ENCODE data around the gene PPP1R3F.

The PPP1R3F gene

DNA sequence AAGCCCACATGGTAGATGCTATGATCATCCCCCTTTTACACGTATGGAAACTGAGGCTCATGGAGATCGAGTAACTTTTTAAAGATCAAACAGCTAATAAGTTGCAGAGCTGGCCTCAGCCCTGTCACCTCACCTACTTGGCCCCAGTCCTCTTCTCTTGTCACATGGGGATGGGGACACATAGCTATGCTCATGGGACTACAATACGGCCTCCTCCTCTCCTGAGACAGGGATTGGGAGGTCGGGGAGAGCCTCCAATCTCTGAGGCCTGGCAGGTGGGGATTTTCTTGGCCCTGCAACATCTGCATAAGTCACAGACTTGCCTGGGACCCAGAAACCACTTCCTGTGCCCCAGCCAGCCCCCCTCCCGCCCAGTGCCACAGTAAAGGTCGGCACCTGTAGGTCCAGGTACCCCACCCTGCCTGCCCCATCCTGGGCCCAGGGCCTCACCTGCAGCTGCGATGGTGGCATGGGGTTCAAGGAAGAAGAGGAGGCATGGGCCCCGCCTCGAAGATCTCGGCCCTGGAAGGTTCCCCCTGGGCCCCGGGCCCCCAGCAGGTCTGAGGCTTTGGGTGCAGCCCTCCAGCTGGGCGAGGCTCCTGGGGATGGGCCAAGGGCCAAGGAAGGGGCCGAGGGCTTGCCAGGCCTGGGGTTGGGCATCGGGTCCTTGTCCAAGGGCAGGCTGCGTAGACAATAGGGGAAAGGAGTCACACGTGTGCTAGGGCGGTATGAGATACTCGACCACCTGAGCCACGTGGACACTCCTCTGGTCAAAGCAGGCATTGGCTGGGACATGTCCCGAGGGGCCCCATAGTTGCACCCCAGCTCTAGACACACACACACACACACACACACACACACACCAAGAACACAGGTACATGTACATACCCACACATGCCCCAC is 11.5 kb upstream of the PPP1R3F start:
- DNase-seq (ENCODE audit: low spot score), result no peak
- H3K27ac ChIP-seq (ENCODE audit: poor library complexity, severe bottlenecking), result no peak overlapping the region
- no peaks in the 10 kb centered on the region for H3K36me3 ChIP-seq (ENCODE audit: low read depth)
- H3K9me3 ChIP-seq (ENCODE audit: severe bottlenecking), result no peaks in the 10 kb centered on the region
- H3K27me3 ChIP-seq (ENCODE audit: insufficient read depth, poor library complexity, severe bottlenecking), result no peaks in the 10 kb centered on the region
- H3K4me3 ChIP-seq (ENCODE audit: severe bottlenecking), result no peak overlapping the region
- no peaks in the 10 kb centered on the region for H3K4me1 ChIP-seq (ENCODE audit: insufficient read depth, poor library complexity, severe bottlenecking)
- no peak for TF ChIP-seq CTCF (IDR thresholded peaks at IDR 0.05; ENCODE audit: poor library complexity, severe bottlenecking)
- no peak for ATAC-seq (ENCODE audit: low read depth)

GRCh38 chrX:49258749-49259124 is 10.9 kb upstream of the PPP1R3F start:
- Histone ChIP-seq H3K36me3 (ENCODE audit: low read depth) (no peaks in the 10 kb centered on the region), H3K9me3 (ENCODE audit: severe bottlenecking) (no peaks in the 10 kb centered on the region), H3K27ac (ENCODE audit: poor library complexity, severe bottlenecking) (no peak overlapping the region), H3K4me3 (ENCODE audit: severe bottlenecking) (no peak overlapping the region), H3K27me3 (ENCODE audit: insufficient read depth, poor library complexity, severe bottlenecking) (no peaks in the 10 kb centered on the region), H3K4me1 (ENCODE audit: insufficient read depth, poor library complexity, severe bottlenecking) (no peaks in the 10 kb centered on the region)
- no peak for TF ChIP-seq CTCF (IDR thresholded peaks at IDR 0.05; ENCODE audit: poor library complexity, severe bottlenecking)
- DNase-seq (ENCODE audit: low spot score) (no peak), ATAC-seq (ENCODE audit: low read depth) (no peak)

- H3K36me3 ChIP-seq (ENCODE audit: low read depth), result no peaks in the 10 kb centered on the region
- no peak for TF ChIP-seq CTCF (IDR thresholded peaks at IDR 0.05; ENCODE audit: poor library complexity, severe bottlenecking)
- no peak overlapping the region for H3K27ac ChIP-seq (ENCODE audit: poor library complexity, severe bottlenecking)
- ATAC-seq (ENCODE audit: low read depth) (no peak), DNase-seq (ENCODE audit: low spot score) (no peak)
- H3K9me3 ChIP-seq (ENCODE audit: severe bottlenecking), result no peaks in the 10 kb centered on the region
- no peak overlapping the region for H3K4me3 ChIP-seq (ENCODE audit: severe bottlenecking)
- no peaks in the 10 kb centered on the region for H3K4me1 ChIP-seq (ENCODE audit: insufficient read depth, poor library complexity, severe bottlenecking)
- H3K27me3 ChIP-seq (ENCODE audit: insufficient read depth, poor library complexity, severe bottlenecking), result no peaks in the 10 kb centered on the region
Measured at GRCh38 chrX:49260221-49260985, 9.2 kb upstream of the PPP1R3F start.

DNA sequence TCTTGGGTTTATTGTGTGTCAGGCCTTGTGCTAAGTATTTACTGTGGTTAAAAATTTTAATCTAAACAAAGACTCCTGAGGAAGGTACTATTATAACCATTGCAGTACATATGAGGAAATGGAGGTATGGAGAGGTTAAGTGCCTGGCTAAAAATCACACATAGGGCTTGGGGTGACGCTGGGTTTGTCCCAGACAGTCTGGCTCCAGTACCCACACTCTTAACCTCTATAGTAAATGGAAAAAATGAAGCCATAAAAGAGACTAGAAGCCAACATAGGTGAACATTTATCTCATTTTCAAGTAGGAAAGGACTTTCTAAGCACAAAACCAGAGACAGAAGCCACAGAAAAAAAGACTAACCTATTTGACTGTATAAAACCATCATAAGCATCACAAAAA is 7.0 kb upstream of the PPP1R3F start:
- H3K4me3 ChIP-seq (ENCODE audit: severe bottlenecking), result no peak overlapping the region
- no peaks in the 10 kb centered on the region for H3K27me3 ChIP-seq (ENCODE audit: insufficient read depth, poor library complexity, severe bottlenecking)
- no peak for TF ChIP-seq CTCF (IDR thresholded peaks at IDR 0.05; ENCODE audit: poor library complexity, severe bottlenecking)
- no peaks in the 10 kb centered on the region for H3K9me3 ChIP-seq (ENCODE audit: severe bottlenecking)
- H3K4me1 ChIP-seq (ENCODE audit: insufficient read depth, poor library complexity, severe bottlenecking), result no peaks in the 10 kb centered on the region
- H3K36me3 ChIP-seq (ENCODE audit: low read depth), result no peaks in the 10 kb centered on the region
- no peak for DNase-seq (ENCODE audit: low spot score)
- H3K27ac ChIP-seq (ENCODE audit: poor library complexity, severe bottlenecking), result no peak overlapping the region
- no peak for ATAC-seq (ENCODE audit: low read depth)
